GM18507 (cell line): ENCODE results near the gene SDK1.

ENCODE experiments used
- DNase-seq: peaks from one replicate; pipeline ENCODE4 v3.0.0; 2011; ENCODE audit warnings: low read depth; ENCODE audit not compliant: insufficient read length; ENCODE audit errors: extremely low spot score
- FAIRE-seq: peaks from 2 replicates; lab custom pipeline; 2011; peaks lifted over from hg19 to GRCh38; lab: Jason Lieb, UNC

SDK1 gene

GRCh38 chr7:3969286-3969685 lies 668.2 kb downstream of the SDK1 start:
- FAIRE-seq (no peak), DNase-seq (no peak)

GRCh38 chr7:3971323-3971722 lies 670.3 kb downstream of the SDK1 start:
- DNase-seq (no peak), FAIRE-seq (no peak)

GRCh38 chr7:3973264-3973663 lies 672.2 kb downstream of the SDK1 start:
- DNase-seq, result no peak

GRCh38 chr7:3974329-3974728 lies 673.3 kb downstream of the SDK1 start:
- no peak for FAIRE-seq
- no peak for DNase-seq

More at GRCh38 chr7:3973264-3973663, 672.2 kb downstream of the SDK1 start:
- no peak for FAIRE-seq

- FAIRE-seq (no peak), DNase-seq (no peak)
Observed at GRCh38 chr7:3975371-3975770, 674.3 kb downstream of the SDK1 start.

- FAIRE-seq, result no peak
Observed at GRCh38 chr7:3977391-3977790, 676.3 kb downstream of the SDK1 start.

GRCh38 chr7:3978839-3979238 lies 677.8 kb downstream of the SDK1 start:
- DNase-seq (no peak), FAIRE-seq (no peak)

More at GRCh38 chr7:3977391-3977790, 676.3 kb downstream of the SDK1 start:
- no peak for DNase-seq

GRCh38 chr7:3979611-3980299 lies 678.7 kb downstream of the SDK1 start:
- DNase-seq, result no peak
- no peak for FAIRE-seq

- no peak for DNase-seq
- no peak for FAIRE-seq
Observed at GRCh38 chr7:3980300-3980643, 679.2 kb downstream of the SDK1 start.

- DNase-seq (no peak), FAIRE-seq (no peak)
Observed at GRCh38 chr7:3981281-3981680, 680.2 kb downstream of the SDK1 start.

- no peak for FAIRE-seq
- no peak for DNase-seq
Observed at GRCh38 chr7:3984456-3984855, 683.4 kb downstream of the SDK1 start.

GRCh38 chr7:3986927-3987326 lies 685.9 kb downstream of the SDK1 start:
- DNase-seq (no peak), FAIRE-seq (no peak)

GRCh38 chr7:3987426-3987927 lies 686.4 kb downstream of the SDK1 start:
- no peak for DNase-seq
- FAIRE-seq, result no peak

GRCh38 chr7:3989723-3990122 lies 688.7 kb downstream of the SDK1 start:
- DNase-seq, result no peak
- no peak for FAIRE-seq

- DNase-seq (no peak), FAIRE-seq (no peak)
Observed at GRCh38 chr7:3991731-3992231, 690.7 kb downstream of the SDK1 start.

- FAIRE-seq, result no peak
- no peak for DNase-seq
Observed at GRCh38 chr7:3992841-3993240, 691.8 kb downstream of the SDK1 start.

GRCh38 chr7:3994764-3995163 lies 693.7 kb downstream of the SDK1 start:
- no peak for FAIRE-seq
- no peak for DNase-seq

- FAIRE-seq, result no peak
- DNase-seq, result no peak
Observed at GRCh38 chr7:3995187-3995586, 694.1 kb downstream of the SDK1 start.

- DNase-seq, result no peak
- FAIRE-seq, result no peak
Observed at GRCh38 chr7:3998060-3998459, 697.0 kb downstream of the SDK1 start.

GRCh38 chr7:4000139-4000538 lies 699.1 kb downstream of the SDK1 start:
- FAIRE-seq, result no peak

GRCh38 chr7:4000934-4001333 lies 699.9 kb downstream of the SDK1 start:
- FAIRE-seq (no peak), DNase-seq (no peak)

More at GRCh38 chr7:4000139-4000538, 699.1 kb downstream of the SDK1 start:
- no peak for DNase-seq
